ENCODE data around the gene BUD23. TPM values are rescaled to one million over a fixed set of nuclear protein-coding genes. Genes with fewer than 3 reads are reported as not detected.

Gene BUD23
- total RNA-seq, 4 donors from 2014 or later = 83.9 to 128 (median 114) TPM

GRCh38 chr7:73642834-73643233 lies 40.6 kb upstream of the BUD23 start:
- in situ Hi-C loops (cut with MboI; ENCODE audit: low sequenced_read_pairs in 4 of 4) (no loop called here), intact Hi-C loops (cut with DNase I; ENCODE audit: low total_unique reads) (no loop called here)
- Histone ChIP-seq H3K4me1 (no peaks in the 10 kb centered on the region), H3K27ac (no peak overlapping the region), H3K36me3 (no peaks in the 10 kb centered on the region), H3K27me3 (peaks cover 11 to 22% (median 13%) of the 10 kb centered on the region in 3 donors), H3K9me3 (no peaks in the 10 kb centered on the region), H3K4me3 (no peak overlapping the region)
- no peak for ATAC-seq
- no peak for TF ChIP-seq POLR2A (IDR thresholded peaks at IDR 0.05)
- no peak for TF ChIP-seq CTCF (IDR thresholded peaks at IDR 0.05 in 4 of 5, conservative IDR thresholded peaks at IDR 0.05 in 1 of 5)
- DNase-seq = no peak

DNA sequence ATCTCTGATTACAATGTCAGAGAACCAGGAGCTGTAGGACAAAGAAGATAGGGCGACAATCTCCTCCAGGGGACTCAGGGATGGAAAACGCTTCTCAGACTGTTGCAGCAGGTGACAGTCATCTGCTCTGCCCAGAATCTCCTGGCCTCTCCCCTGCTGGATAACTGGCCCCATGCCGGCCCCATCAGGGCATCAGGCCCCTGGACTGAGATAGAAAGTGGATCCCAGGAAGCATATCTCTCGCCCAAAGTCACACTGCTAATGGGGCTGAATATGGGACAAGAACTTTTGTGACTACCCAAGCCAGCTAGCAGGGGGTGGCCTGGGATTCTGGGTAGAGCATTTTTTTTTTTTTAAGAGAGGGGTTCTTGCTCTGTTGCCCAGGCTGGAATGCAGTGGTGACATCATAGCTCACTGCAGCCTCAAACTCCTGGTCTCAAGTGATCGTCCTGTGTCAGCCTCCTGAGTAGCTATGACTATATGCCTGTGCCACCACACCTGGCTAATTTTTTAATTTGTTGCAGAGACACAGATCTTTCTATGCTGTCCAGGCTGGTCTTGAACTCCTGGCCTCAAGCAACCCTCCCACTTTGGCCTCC lies 38.6 kb upstream of the BUD23 start:
- Histone ChIP-seq H3K9me3 (no peaks in the 10 kb centered on the region), H3K4me3 (no peak overlapping the region), H3K27ac (no peak overlapping the region), H3K27me3 (peaks cover 21 to 37% (median 23%) of the 10 kb centered on the region in 3 donors), H3K36me3 (no peaks in the 10 kb centered on the region), H3K4me1 (no peaks in the 10 kb centered on the region)
- ATAC-seq (no peak), DNase-seq (no peak)
- TF ChIP-seq CTCF (IDR thresholded peaks at IDR 0.05 in 4 of 5, conservative IDR thresholded peaks at IDR 0.05 in 1 of 5) (no peak), POLR2A (IDR thresholded peaks at IDR 0.05) (no peak)
- intact Hi-C loops (cut with DNase I; ENCODE audit: low total_unique reads) (no loop called here), in situ Hi-C loops (cut with MboI; ENCODE audit: low sequenced_read_pairs in 4 of 4) (no loop called here)

- Histone ChIP-seq H3K4me1 (no peaks in the 10 kb centered on the region), H3K4me3 (no peak overlapping the region), H3K9me3 (no peaks in the 10 kb centered on the region), H3K36me3 (no peaks in the 10 kb centered on the region), H3K27me3 (peaks cover 23 to 37% (median 26%) of the 10 kb centered on the region in 3 donors), H3K27ac (no peak overlapping the region)
- ATAC-seq (no peak), DNase-seq (no peak)
- no peak for TF ChIP-seq POLR2A (IDR thresholded peaks at IDR 0.05)
- TF ChIP-seq CTCF (IDR thresholded peaks at IDR 0.05 in 4 of 5, conservative IDR thresholded peaks at IDR 0.05 in 1 of 5) = no peak
- in situ Hi-C loops (cut with MboI; ENCODE audit: low sequenced_read_pairs in 4 of 4) = no loop called here
- intact Hi-C loops (cut with DNase I; ENCODE audit: low total_unique reads) = no loop called here
Measured at GRCh38 chr7:73645643-73646174, 37.7 kb upstream of the BUD23 start.

DNA sequence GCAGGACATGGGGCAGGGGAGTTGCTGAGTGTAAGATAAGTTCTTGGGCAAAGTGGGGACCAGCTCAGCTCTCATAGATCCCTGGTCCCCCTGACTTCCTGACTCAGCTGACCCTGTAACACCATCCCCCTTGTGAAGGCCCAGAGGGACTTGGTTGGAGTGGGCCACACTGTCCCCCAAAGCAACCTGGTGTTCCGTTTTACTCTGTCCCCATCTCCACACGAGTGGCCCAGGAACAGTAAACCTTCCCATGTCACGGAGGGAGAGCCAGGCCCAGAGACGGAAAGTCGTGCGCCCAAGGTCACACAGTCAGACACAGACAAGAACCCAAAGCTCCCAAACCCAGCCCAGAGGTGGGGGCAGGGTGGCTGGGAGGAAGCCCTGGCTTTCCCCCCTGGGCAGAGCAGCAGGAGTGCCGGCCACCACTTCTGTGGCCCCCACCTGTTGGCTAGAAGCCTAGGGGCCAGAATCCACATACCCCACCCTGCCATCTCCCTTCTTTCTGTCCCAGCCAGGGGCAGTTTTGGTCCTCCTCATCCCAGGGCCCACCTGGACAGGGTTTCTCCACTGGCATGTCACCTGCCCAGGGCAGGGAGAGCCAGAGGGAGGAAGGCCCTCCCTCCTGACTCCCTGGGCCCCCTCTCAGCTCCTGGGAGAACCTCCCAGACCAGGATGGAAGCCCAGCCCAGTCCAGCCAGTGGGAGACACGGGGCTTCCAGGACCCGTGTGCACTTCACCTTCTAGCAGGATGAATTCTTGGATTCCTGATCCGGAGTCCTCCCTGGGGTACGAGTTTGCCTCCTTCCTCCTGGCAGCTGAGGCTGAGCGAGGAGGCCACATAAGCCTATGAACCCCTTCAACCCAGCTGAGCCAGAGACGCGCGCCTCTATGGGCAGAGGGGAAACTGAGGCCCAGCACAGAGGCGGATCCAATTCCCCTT lies 36.3 kb upstream of the BUD23 start:
- ATAC-seq = no peak
- TF ChIP-seq POLR2A (IDR thresholded peaks at IDR 0.05) (no peak), CTCF (IDR thresholded peaks at IDR 0.05 in 4 of 5, conservative IDR thresholded peaks at IDR 0.05 in 1 of 5) (no peak)
- Histone ChIP-seq H3K4me3 (no peak overlapping the region), H3K4me1 (no peaks in the 10 kb centered on the region), H3K27ac (no peak overlapping the region), H3K36me3 (no peaks in the 10 kb centered on the region), H3K27me3 (peaks cover 19 to 29% (median 26%) of the 10 kb centered on the region in 3 donors), H3K9me3 (no peaks in the 10 kb centered on the region)
- DNase-seq = no peak
- intact Hi-C loops (cut with DNase I; ENCODE audit: low total_unique reads) = no loop called here
- in situ Hi-C loops (cut with MboI; ENCODE audit: low sequenced_read_pairs in 4 of 4) = no loop called here
